ENCODE data around the gene ATP9B.
A peak's percentile ranks its signal among the peaks of the same experiment; 100 is the strongest.
"Not testable (repeated sequence)": the region's sequence is repeated elsewhere in the genome, so short reads cannot be mapped to it uniquely, and the experiment has no call there.

ATP9B gene

DNA sequence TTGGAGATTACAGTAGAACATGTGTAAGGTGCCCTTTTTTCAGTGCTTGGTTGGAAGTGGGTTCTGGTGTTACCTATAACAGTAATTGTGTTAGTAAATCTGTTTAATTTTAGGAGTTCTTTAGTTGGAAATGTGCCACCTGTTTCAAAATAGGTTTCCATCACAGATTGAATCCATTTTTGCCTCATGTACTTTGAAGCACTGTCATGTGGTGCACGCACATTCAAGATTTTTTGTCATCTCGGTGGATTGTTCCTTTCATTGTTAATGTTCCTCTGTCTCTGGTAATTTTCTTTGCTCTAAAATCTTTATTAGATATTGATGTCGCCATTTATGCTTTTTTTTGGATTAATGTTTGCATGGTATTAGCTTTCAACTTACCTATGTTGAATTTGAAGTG lies 1.3 kb downstream of the ATP9B start:
- H3K4me1 ChIP-seq (ENCODE audit: control insufficient read depth, insufficient read depth, low read length, poor library complexity, severe bottlenecking) = no peaks in the 10 kb centered on the region
- no peaks in the 10 kb centered on the region for H3K27me3 ChIP-seq (replicated peaks; ENCODE audit: control insufficient read depth, insufficient read depth, low read length, poor library complexity, severe bottlenecking)
- H3K9me3 ChIP-seq (ENCODE audit: control insufficient read depth, low read length) = no peaks in the 10 kb centered on the region
- DNase-seq = no peak
- peak overlapping the region; percentile 88 for H3K4me3 ChIP-seq (ENCODE audit: insufficient read depth, low read depth, low read length, poor library complexity, severe bottlenecking)
- no peak overlapping the region for H3K27ac ChIP-seq (ENCODE audit: insufficient read depth, low read length, poor library complexity, severe bottlenecking)
- H3K36me3 ChIP-seq (ENCODE audit: control insufficient read depth, insufficient read depth, low read length) = no peaks in the 10 kb centered on the region

DNA sequence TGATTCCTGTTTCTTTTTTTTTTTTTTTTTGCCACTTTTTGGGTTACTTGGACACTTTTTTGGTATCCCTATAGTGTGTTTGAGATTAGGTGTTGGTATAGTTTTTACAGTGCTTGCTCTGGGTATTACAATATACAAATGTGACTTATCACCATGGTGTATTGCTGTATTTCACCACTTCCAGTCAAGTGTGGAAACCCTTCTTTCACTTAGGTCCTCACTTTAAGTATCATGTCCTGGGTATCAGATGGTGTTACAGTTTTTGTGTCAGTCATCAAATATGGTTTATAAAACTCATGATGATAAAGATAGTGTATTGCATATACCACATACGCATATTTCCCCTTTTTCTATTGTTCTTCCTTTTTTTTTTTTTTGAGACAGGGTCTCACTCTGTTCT lies 1.8 kb downstream of the ATP9B start:
- H3K9me3 ChIP-seq (ENCODE audit: control insufficient read depth, low read length) = no peaks in the 10 kb centered on the region
- H3K27me3 ChIP-seq (replicated peaks; ENCODE audit: control insufficient read depth, insufficient read depth, low read length, poor library complexity, severe bottlenecking) = no peaks in the 10 kb centered on the region
- no peak overlapping the region for H3K27ac ChIP-seq (ENCODE audit: insufficient read depth, low read length, poor library complexity, severe bottlenecking)
- no peak overlapping the region for H3K4me3 ChIP-seq (ENCODE audit: insufficient read depth, low read depth, low read length, poor library complexity, severe bottlenecking)
- no peaks in the 10 kb centered on the region for H3K4me1 ChIP-seq (ENCODE audit: control insufficient read depth, insufficient read depth, low read length, poor library complexity, severe bottlenecking)
- H3K36me3 ChIP-seq (ENCODE audit: control insufficient read depth, insufficient read depth, low read length) = no peaks in the 10 kb centered on the region
- no peak for DNase-seq

DNA sequence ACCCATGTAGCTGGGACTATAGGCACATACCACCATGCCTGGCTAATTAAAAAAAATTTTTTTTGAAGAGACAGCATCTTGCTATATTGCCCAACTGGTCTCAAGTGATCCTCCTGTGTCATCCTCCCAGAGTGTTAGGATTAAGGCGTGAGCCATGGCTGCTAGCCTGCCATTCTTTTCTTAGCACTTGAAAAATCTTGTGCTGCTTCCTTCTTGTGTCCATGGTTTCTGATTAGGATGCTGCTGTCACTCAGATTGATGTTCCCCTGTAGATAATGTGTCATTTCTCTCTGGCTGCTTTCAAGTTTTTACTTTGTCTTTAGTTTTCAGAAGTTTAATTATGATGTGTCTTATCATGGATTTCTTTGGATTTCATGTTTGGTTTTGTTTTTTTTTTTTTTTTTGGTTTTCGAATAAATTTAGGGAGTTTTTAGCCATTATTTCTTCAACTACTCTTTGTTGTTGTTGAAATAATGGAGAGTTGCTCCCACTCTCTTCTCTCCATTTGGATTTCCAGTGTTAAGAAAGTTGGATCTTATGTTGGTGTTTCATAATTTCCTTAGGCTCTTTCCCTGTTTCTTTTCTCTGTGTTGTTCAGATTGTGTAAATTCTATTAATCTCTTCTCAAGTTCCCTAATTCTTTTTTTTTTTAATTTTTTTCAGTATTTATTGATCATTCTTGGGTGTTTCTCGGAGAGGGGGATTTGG lies 2.5 kb downstream of the ATP9B start:
- Histone ChIP-seq H3K27me3 (replicated peaks; ENCODE audit: control insufficient read depth, insufficient read depth, low read length, poor library complexity, severe bottlenecking) (no peaks in the 10 kb centered on the region), H3K27ac (ENCODE audit: insufficient read depth, low read length, poor library complexity, severe bottlenecking) (no peak overlapping the region), H3K36me3 (ENCODE audit: control insufficient read depth, insufficient read depth, low read length) (no peaks in the 10 kb centered on the region), H3K4me1 (ENCODE audit: control insufficient read depth, insufficient read depth, low read length, poor library complexity, severe bottlenecking) (no peaks in the 10 kb centered on the region), H3K9me3 (ENCODE audit: control insufficient read depth, low read length) (no peaks in the 10 kb centered on the region), H3K4me3 (ENCODE audit: insufficient read depth, low read depth, low read length, poor library complexity, severe bottlenecking) (no peak overlapping the region)
- no peak for DNase-seq

DNA sequence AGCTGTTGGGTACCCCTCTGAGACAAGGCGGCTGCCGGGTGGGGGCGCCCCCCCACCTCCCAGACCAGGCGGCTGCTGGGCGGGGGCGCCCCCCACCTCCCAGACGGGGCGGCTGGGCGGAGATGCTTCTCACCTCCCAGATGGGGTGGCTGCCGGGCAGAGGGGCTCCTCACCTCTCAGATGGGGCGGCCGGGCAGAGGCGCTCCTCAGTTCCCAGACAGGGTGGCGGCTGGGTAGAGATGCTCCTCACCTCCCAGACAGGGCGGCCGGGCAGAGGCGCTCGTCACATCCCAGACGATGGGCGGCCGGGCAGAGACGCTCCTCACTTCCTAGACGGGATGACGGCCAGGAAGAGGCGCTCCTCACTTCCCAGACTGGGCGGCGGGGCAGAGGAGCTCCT lies 3.5 kb downstream of the ATP9B start:
- DNase-seq; H3K9me3 ChIP-seq (ENCODE audit: control insufficient read depth, low read length); H3K27ac ChIP-seq (ENCODE audit: insufficient read depth, low read length, poor library complexity, severe bottlenecking); H3K36me3 ChIP-seq (ENCODE audit: control insufficient read depth, insufficient read depth, low read length); H3K4me1 ChIP-seq (ENCODE audit: control insufficient read depth, insufficient read depth, low read length, poor library complexity, severe bottlenecking); H3K27me3 ChIP-seq (replicated peaks; ENCODE audit: control insufficient read depth, insufficient read depth, low read length, poor library complexity, severe bottlenecking); H3K4me3 ChIP-seq (ENCODE audit: insufficient read depth, low read depth, low read length, poor library complexity, severe bottlenecking): not testable (repeated sequence)

DNA sequence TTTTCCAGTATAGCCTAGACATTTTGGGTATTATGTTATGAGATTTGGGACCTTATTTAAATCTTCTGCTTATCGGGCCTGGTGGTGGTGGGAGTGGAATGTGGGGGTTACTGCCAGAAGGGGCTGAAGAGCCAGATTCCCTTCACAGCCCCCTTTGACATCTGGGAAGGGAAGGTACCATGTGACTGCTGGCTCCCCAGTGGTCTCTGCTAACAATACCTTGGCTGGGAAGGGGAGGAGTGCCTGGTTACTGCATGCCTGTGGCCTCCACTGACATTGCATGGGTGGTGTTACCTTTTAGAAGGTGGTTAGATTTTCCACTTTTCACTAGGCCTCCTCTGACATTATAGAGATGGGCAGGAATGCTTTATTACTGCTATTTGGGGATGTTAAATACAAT lies 8.0 kb downstream of the ATP9B start:
- DNase-seq = no peak
- H3K27ac ChIP-seq (ENCODE audit: insufficient read depth, low read length, poor library complexity, severe bottlenecking) = no peak overlapping the region
- H3K36me3 ChIP-seq (ENCODE audit: control insufficient read depth, insufficient read depth, low read length) = no peaks in the 10 kb centered on the region
- H3K4me1 ChIP-seq (ENCODE audit: control insufficient read depth, insufficient read depth, low read length, poor library complexity, severe bottlenecking) = no peaks in the 10 kb centered on the region
- H3K9me3 ChIP-seq (ENCODE audit: control insufficient read depth, low read length) = no peaks in the 10 kb centered on the region
- H3K4me3 ChIP-seq (ENCODE audit: insufficient read depth, low read depth, low read length, poor library complexity, severe bottlenecking) = no peak overlapping the region
- H3K27me3 ChIP-seq (replicated peaks; ENCODE audit: control insufficient read depth, insufficient read depth, low read length, poor library complexity, severe bottlenecking) = no peaks in the 10 kb centered on the region

DNA sequence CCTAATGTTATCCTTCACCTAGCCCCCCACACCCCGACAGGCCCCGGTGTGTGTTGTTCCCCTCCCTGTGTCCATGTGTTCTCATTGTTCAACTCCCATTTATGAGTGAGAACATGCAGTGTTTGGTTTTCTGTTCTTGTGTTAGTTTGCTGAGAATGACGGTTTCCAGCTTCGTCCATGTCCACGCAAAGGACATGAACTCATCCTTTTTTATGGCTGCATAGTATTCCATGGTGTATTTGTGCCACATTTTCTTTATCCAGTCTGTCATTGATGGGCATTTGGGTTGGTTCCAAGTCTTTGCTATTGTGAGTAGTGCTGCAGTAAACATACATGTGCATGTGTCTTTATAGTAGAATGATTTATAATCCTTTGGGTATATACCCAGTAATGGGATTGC lies 9.6 kb downstream of the ATP9B start:
- not testable (repeated sequence) for H3K27ac ChIP-seq (ENCODE audit: insufficient read depth, low read length, poor library complexity, severe bottlenecking); H3K36me3 ChIP-seq (ENCODE audit: control insufficient read depth, insufficient read depth, low read length)

DNA sequence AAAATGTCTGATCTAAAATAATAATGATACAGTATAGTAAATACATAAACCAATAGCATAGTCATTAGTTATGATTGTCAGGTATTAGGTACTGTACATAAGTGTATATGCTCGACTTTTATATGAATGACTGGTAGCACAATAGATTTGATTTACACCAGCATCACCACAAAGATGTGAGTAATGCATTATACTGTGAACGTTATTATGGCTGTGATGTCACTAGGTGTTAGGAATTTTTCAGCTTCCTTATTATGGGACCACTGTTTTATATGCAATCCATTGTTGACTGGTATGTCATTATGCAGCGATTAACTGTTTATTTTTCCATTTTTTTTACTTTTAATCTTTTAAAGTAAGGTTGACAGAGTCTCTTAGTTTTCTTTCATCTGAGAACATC lies 23.7 kb downstream of the ATP9B start:
- H3K36me3 ChIP-seq (ENCODE audit: control insufficient read depth, insufficient read depth, low read length) = peaks cover 8% of the 10 kb centered on the region
- H3K9me3 ChIP-seq (ENCODE audit: control insufficient read depth, low read length) = no peaks in the 10 kb centered on the region
- no peak overlapping the region for H3K4me3 ChIP-seq (ENCODE audit: insufficient read depth, low read depth, low read length, poor library complexity, severe bottlenecking)
- no peak overlapping the region for H3K27ac ChIP-seq (ENCODE audit: insufficient read depth, low read length, poor library complexity, severe bottlenecking)
- DNase-seq = no peak
- H3K27me3 ChIP-seq (replicated peaks; ENCODE audit: control insufficient read depth, insufficient read depth, low read length, poor library complexity, severe bottlenecking) = no peaks in the 10 kb centered on the region
- H3K4me1 ChIP-seq (ENCODE audit: control insufficient read depth, insufficient read depth, low read length, poor library complexity, severe bottlenecking) = no peaks in the 10 kb centered on the region

More for the DNA sequence above, 9.6 kb downstream of the ATP9B start:
- H3K4me3 ChIP-seq (ENCODE audit: insufficient read depth, low read depth, low read length, poor library complexity, severe bottlenecking); DNase-seq; H3K4me1 ChIP-seq (ENCODE audit: control insufficient read depth, insufficient read depth, low read length, poor library complexity, severe bottlenecking); H3K9me3 ChIP-seq (ENCODE audit: control insufficient read depth, low read length); H3K27me3 ChIP-seq (replicated peaks; ENCODE audit: control insufficient read depth, insufficient read depth, low read length, poor library complexity, severe bottlenecking): not testable (repeated sequence)

DNA sequence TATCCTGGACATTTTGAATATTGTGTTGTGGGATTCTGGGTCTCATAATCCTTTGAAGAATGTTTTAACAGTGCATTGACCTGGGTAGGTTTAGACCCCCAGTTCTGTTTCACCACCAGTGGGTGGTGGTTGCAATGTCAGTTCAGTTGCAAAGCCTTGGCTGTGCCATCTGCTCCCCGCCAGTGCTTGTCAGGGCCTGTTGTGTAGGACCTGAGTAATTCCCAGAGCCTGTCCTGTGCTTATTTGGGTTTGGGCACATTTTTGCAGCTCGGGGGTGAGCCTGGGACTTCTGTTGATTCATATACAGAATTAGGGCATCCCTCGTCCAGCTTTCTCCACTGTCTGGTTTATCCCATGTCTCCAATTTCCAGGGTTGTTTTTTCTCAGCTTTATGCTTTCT lies 24.8 kb downstream of the ATP9B start:
- H3K9me3 ChIP-seq (ENCODE audit: control insufficient read depth, low read length) = no peaks in the 10 kb centered on the region
- peaks cover 8% of the 10 kb centered on the region for H3K36me3 ChIP-seq (ENCODE audit: control insufficient read depth, insufficient read depth, low read length)
- H3K4me3 ChIP-seq (ENCODE audit: insufficient read depth, low read depth, low read length, poor library complexity, severe bottlenecking) = no peak overlapping the region
- DNase-seq = no peak
- no peaks in the 10 kb centered on the region for H3K27me3 ChIP-seq (replicated peaks; ENCODE audit: control insufficient read depth, insufficient read depth, low read length, poor library complexity, severe bottlenecking)
- H3K4me1 ChIP-seq (ENCODE audit: control insufficient read depth, insufficient read depth, low read length, poor library complexity, severe bottlenecking) = no peaks in the 10 kb centered on the region
- H3K27ac ChIP-seq (ENCODE audit: insufficient read depth, low read length, poor library complexity, severe bottlenecking) = no peak overlapping the region

DNA sequence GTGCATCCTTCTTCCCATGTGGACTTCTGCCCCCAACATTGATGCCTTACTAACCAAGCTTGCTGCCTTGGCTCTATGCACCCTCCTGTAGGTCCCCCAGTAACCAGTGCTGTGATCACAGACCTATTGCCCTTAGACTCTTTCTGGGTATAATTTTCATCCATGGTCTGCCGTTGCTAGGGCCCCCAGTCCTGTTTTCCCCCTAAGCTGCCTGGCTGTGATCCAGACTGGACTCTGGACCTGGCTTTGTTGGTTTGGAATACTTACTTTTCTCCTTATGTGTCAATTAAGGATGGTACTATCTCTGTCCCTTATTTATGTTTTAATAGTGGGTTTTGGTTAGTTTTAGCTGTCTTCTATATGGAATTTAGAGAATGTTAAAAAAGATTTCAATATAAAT lies 26.0 kb downstream of the ATP9B start:
- no peaks in the 10 kb centered on the region for H3K27me3 ChIP-seq (replicated peaks; ENCODE audit: control insufficient read depth, insufficient read depth, low read length, poor library complexity, severe bottlenecking)
- no peaks in the 10 kb centered on the region for H3K4me1 ChIP-seq (ENCODE audit: control insufficient read depth, insufficient read depth, low read length, poor library complexity, severe bottlenecking)
- peaks cover 8% of the 10 kb centered on the region for H3K36me3 ChIP-seq (ENCODE audit: control insufficient read depth, insufficient read depth, low read length)
- no peak overlapping the region for H3K27ac ChIP-seq (ENCODE audit: insufficient read depth, low read length, poor library complexity, severe bottlenecking)
- no peaks in the 10 kb centered on the region for H3K9me3 ChIP-seq (ENCODE audit: control insufficient read depth, low read length)
- H3K4me3 ChIP-seq (ENCODE audit: insufficient read depth, low read depth, low read length, poor library complexity, severe bottlenecking) = no peak overlapping the region
- DNase-seq = no peak

DNA sequence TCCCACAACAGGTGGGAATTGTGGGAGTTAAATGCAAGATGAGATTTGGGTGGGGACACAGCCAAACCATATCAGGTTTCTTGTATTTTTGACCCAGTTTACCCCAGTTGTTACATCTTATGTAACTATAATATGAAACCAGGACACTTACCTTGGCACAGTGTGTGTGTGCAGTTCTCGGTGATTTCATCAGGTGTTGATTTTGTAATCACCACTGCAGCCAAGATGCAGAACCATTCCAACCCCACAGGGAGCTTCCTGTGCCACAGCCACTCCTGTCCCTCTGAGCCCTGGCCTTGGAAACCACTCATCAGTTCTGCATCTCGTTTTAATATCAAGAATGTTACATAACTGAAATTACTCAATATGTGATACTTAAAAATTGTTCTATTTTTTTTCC lies 31.8 kb downstream of the ATP9B start:
- Histone ChIP-seq H3K36me3 (ENCODE audit: control insufficient read depth, insufficient read depth, low read length) (peaks cover 8% of the 10 kb centered on the region), H3K4me3 (ENCODE audit: insufficient read depth, low read depth, low read length, poor library complexity, severe bottlenecking) (no peak overlapping the region), H3K9me3 (ENCODE audit: control insufficient read depth, low read length) (no peaks in the 10 kb centered on the region), H3K27me3 (replicated peaks; ENCODE audit: control insufficient read depth, insufficient read depth, low read length, poor library complexity, severe bottlenecking) (no peaks in the 10 kb centered on the region), H3K27ac (ENCODE audit: insufficient read depth, low read length, poor library complexity, severe bottlenecking) (no peak overlapping the region), H3K4me1 (ENCODE audit: control insufficient read depth, insufficient read depth, low read length, poor library complexity, severe bottlenecking) (no peaks in the 10 kb centered on the region)
- DNase-seq = no peak
